VCaP (cell line): ENCODE results near the gene PHLDA1.

Source experiments
- H3K27ac ChIP-seq: fragments of 450-650 bp; 2 replicates; pipeline ENCODE4 v1.5.1; 2017
- CTCF ChIP-seq: fragments of 450-650 bp; conservative IDR thresholded peaks from 2 replicates; pipeline ENCODE4 v1.5.1; 2017; ENCODE audit warnings: mild to moderate bottlenecking, moderate library complexity

PHLDA1 gene

GRCh38 chr12:76049575-76050251 lies 18.1 kb upstream of the PHLDA1 start:
- no peak overlapping the region for H3K27ac ChIP-seq
- TF ChIP-seq CTCF = no peak

- no peak for TF ChIP-seq CTCF
- H3K27ac ChIP-seq = no peak overlapping the region
These were observed 16.2 kb upstream of the PHLDA1 start for GRCh38 chr12:76047742-76048141.

GRCh38 chr12:76047060-76047459 lies 15.5 kb upstream of the PHLDA1 start:
- no peak overlapping the region for H3K27ac ChIP-seq
- no peak for TF ChIP-seq CTCF

- H3K27ac ChIP-seq = no peak overlapping the region
- no peak for TF ChIP-seq CTCF
These were observed 11.8 kb upstream of the PHLDA1 start for GRCh38 chr12:76043377-76043776.

GRCh38 chr12:76042147-76042546 lies 10.6 kb upstream of the PHLDA1 start:
- H3K27ac ChIP-seq = no peak overlapping the region
- no peak for TF ChIP-seq CTCF

- no peak for TF ChIP-seq CTCF
- no peak overlapping the region for H3K27ac ChIP-seq
These were observed 9.8 kb upstream of the PHLDA1 start for GRCh38 chr12:76041406-76041805.

- no peak overlapping the region for H3K27ac ChIP-seq
- no peak for TF ChIP-seq CTCF
These were observed 8.9 kb upstream of the PHLDA1 start for GRCh38 chr12:76040461-76040860.
